ENCODE results near the gene APOLD1.
A peak's percentile ranks its signal among the peaks of the same experiment; 100 is the strongest.

- peak; percentile 96 for TF ChIP-seq CTCF (conservative IDR thresholded peaks at IDR 0.05; ENCODE audit: low read depth, low read length)
- TF ChIP-seq RAD21 (IDR thresholded peaks at IDR 0.05; ENCODE audit: low read length): peak; percentile 52
- TF ChIP-seq POLR2A (IDR thresholded peaks at IDR 0.05; ENCODE audit: low read depth, low read length): peak; percentile 62; the same call in 1 of the 2 replicates
- no peak for TF ChIP-seq USF2 (IDR thresholded peaks at IDR 0.05; ENCODE audit: low read depth, low read length)
- no peak for TF ChIP-seq FOS (IDR thresholded peaks at IDR 0.05; ENCODE audit: low read depth, low read length)
- peak; percentile 50 for TF ChIP-seq SMC3 (IDR thresholded peaks at IDR 0.05; ENCODE audit: low read depth, low read length)
- no peak for TF ChIP-seq CHD1 (IDR thresholded peaks at IDR 0.05; ENCODE audit: low read depth, low read length)
- peak; percentile 47; the same call in 1 of the 2 replicates for TF ChIP-seq CEBPB (IDR thresholded peaks at IDR 0.05; ENCODE audit: low read depth, low read length)
- no peak for TF ChIP-seq MAFK (IDR thresholded peaks at IDR 0.05; ENCODE audit: low read depth, low read length)
- TF ChIP-seq RFX5 (IDR thresholded peaks at IDR 0.05; ENCODE audit: low read depth, low read length): no peak
- peak; percentile 76 for TF ChIP-seq MXI1 (IDR thresholded peaks at IDR 0.05; ENCODE audit: borderline replicate concordance, low read depth, low read length)
- peak; percentile 55; the same call in 1 of the 2 replicates for TF ChIP-seq ELK1 (IDR thresholded peaks at IDR 0.05; ENCODE audit: borderline replicate concordance, low read depth, low read length)
These were observed 28.0 kb downstream of the APOLD1 start, which contains the start of gene DDX47 for GRCh38 chr12:12813120-12814101.

Data from IMR-90 (cell line).